ENCODE data around the gene LY86. TPM values are rescaled to one million over a fixed set of nuclear protein-coding genes. Genes with fewer than 3 reads are reported as not detected.

LY86 gene
- polyA plus RNA-seq (2013, experiment 1 of 4) = not detected
- not detected for polyA plus RNA-seq (2013, experiment 2 of 4)
- polyA plus RNA-seq (2013, experiment 3 of 4) = not detected
- polyA plus RNA-seq (2013, experiment 4 of 4) = not detected

DNA sequence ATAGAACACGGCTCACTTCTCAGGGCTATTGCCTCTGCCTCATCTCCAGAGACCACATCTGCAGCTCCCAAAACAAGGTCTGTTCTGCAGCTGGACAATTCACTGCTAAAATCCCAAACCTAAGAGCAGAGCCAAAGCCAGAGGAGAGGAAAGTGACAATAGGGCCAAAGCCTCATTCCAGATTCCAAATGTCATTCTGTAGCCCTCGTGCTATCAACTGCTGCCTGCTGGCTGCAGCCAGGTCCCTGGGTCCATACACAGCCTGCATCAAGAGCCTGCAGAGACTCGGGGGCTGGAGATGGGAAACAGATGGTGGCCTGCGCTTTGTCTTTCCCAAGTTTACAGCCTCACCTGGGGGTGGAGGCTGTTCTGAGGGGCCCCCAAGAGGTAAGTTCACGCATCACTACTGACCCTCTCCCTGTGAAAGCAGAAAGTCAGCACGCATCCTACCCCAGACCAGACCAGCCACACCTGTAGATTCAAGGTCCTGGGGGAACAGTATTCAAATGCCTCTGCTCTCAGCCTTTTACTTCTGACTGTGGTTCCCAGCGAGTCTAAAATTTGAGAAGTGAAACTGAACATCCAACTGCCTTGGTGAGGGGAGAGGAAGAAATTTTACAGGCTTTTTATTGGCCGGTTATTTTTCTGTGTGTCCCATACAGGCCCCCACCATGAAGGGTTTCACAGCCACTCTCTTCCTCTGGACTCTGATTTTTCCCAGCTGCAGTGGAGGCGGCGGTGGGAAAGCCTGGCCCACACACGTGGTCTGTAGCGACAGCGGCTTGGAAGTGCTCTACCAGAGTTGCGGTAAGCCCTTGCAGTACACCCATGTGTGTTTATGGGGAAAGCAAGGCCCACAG is at the start of gene LY86:
Gene LY86 (plus strand): TSS at position 657 of the 860 bp plus-strand sequence. CDS start 15 bp downstream, at position 672.
- no peaks in the 10 kb centered on the region for H3K36me3 ChIP-seq (ENCODE audit: control insufficient read depth, insufficient read depth, low read length)
- no peak within 1 kb of the TSS for H3K27ac ChIP-seq (ENCODE audit: insufficient read depth, low read depth, low read length, poor library complexity, severe bottlenecking)
- WGBS, 2 experiments = 88 to 92% methylated on average over 14 of the region's 14 CpGs
- no peaks in the 10 kb centered on the region for H3K27me3 ChIP-seq (ENCODE audit: control insufficient read depth, insufficient read depth, low read length, poor library complexity, severe bottlenecking)
- peaks cover 5% of the 10 kb centered on the region for H3K4me1 ChIP-seq (ENCODE audit: control insufficient read depth, insufficient read depth, low read length)
- no peak within 1 kb of the TSS for H3K4me3 ChIP-seq (ENCODE audit: insufficient read depth, low read depth, low read length)
- no peaks in the 10 kb centered on the region for H3K9me3 ChIP-seq (ENCODE audit: control insufficient read depth, low read length)

DNA sequence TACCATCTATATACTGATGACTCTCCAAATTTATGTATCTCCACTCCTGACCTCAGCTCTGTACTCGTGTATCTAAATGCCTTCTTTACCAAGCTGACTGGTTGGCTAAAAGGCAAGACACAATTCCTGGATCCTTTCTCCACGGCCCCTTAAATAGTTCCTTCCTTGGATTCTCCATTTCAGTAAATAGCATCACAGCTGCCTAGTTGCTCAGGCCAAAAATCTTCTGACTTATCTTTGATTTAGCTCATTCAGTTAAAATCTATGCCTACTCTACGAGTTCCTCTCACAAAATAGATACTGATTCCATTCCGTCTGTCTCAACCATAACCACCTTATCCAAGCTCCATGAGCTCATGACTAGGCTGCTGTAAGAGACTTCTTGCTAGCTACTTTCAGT is 49.5 kb upstream of the LY86 start:
- Histone ChIP-seq H3K27ac (ENCODE audit: insufficient read depth, low read depth, low read length, poor library complexity, severe bottlenecking) (no peak overlapping the region), H3K4me1 (ENCODE audit: control insufficient read depth, insufficient read depth, low read length) (no peaks in the 10 kb centered on the region), H3K27me3 (ENCODE audit: control insufficient read depth, insufficient read depth, low read length, poor library complexity, severe bottlenecking) (no peaks in the 10 kb centered on the region), H3K36me3 (ENCODE audit: control insufficient read depth, insufficient read depth, low read length) (no peaks in the 10 kb centered on the region), H3K9me3 (ENCODE audit: control insufficient read depth, low read length) (no peaks in the 10 kb centered on the region), H3K4me3 (ENCODE audit: insufficient read depth, low read depth, low read length) (no peak overlapping the region)
- WGBS, 2 experiments = 89 to 92% methylated on average over 4 of the region's 4 CpGs

DNA sequence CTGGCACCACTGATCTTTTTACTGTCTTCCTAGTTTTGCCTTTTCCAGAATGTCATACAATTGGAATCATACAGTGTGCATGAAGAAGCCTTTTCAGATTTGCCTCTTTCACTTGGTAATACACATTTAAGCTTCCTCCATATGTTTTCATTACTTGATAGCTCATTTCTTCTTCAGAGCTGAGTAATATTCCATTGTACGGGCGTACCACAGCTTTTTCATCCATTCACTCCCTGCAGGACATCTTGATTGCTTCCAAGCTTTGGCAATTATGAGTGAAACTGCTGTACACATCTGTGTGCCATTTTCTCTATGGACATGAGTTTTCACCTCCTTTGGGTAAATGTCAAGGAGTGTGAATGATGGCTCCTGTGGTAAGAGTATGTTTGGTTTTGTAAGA is 46.2 kb upstream of the LY86 start:
- 95 to 96% methylated on average over 2 of the region's 2 CpGs for WGBS, 2 experiments
- Histone ChIP-seq H3K4me3 (ENCODE audit: insufficient read depth, low read depth, low read length) (no peak overlapping the region), H3K36me3 (ENCODE audit: control insufficient read depth, insufficient read depth, low read length) (no peaks in the 10 kb centered on the region), H3K27me3 (ENCODE audit: control insufficient read depth, insufficient read depth, low read length, poor library complexity, severe bottlenecking) (peaks cover 21% of the 10 kb centered on the region), H3K9me3 (ENCODE audit: control insufficient read depth, low read length) (no peaks in the 10 kb centered on the region), H3K4me1 (ENCODE audit: control insufficient read depth, insufficient read depth, low read length) (no peaks in the 10 kb centered on the region), H3K27ac (ENCODE audit: insufficient read depth, low read depth, low read length, poor library complexity, severe bottlenecking) (no peak overlapping the region)

DNA sequence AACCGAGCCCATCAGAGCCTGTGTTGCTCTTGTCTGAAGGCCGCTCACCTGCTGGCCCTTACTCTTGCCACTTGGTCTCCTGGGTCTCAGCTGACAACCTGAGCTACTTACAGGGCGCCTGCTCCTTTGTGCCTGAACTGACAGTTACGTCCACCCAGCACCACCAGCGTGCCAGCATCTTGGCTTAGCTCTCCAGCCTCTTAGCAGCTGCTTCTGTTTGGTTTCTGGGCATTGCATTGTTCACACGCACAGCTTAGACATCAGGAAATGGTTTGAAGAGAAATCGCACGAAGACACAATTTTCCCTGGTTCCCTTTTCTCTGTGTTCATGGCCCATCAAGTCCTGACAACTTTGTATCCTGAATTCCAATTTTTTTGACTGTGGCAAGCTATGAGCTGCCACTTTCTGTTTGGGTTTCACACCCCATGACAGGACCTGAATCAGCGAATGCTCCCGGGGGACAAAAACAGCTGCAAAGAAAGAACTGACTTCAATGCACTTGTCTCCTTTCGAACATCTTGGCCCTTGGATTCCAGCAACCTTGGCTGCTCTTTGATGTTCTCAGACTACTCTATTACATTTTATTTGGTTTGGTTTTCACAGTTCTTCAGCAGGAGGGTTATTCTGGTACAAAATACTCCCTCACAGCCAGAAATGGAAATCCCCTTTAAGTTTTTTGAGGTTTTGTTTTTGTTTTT is 45.2 kb upstream of the LY86 start:
- Histone ChIP-seq H3K27ac (ENCODE audit: insufficient read depth, low read depth, low read length, poor library complexity, severe bottlenecking) (no peak overlapping the region), H3K36me3 (ENCODE audit: control insufficient read depth, insufficient read depth, low read length) (no peaks in the 10 kb centered on the region), H3K9me3 (ENCODE audit: control insufficient read depth, low read length) (no peaks in the 10 kb centered on the region), H3K4me3 (ENCODE audit: insufficient read depth, low read depth, low read length) (no peak overlapping the region), H3K27me3 (ENCODE audit: control insufficient read depth, insufficient read depth, low read length, poor library complexity, severe bottlenecking) (peaks cover 21% of the 10 kb centered on the region), H3K4me1 (ENCODE audit: control insufficient read depth, insufficient read depth, low read length) (no peaks in the 10 kb centered on the region)
- WGBS, 2 experiments = 90 to 92% methylated on average over 11 of the region's 11 CpGs

DNA sequence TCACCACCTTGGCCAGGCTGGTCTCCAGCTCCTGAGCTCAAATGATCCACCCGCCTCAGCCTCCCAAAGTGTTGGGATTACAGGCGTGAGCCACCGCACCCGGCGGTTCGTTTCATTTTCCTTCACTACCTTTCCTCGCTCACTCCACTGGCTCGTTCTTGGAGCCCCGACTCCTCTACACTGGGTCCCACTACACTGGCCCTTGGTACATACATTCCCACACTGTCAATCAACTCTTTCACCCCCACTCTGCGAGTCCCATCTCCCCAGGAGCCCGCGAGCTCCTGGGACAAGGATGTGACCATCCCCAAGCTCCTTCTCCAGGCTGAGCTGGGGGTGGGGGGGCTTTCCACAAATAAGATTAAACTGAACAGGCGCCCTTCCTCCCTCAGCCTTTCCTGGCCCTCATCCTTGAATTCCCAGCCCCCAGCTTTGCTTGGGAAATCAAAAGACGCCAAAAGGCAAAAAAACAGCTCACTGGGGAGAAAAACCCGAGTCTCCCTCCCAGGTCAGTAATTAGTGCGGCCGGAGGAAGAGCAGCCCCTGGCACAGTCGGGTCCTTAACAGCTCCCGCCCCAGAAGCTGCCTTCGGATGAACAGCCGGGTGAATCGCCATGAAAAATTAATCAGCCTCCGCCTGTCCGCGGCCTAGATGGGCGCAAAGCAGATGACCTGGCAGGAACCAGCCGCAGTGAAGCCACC is 42.8 kb upstream of the LY86 start:
- H3K4me1 ChIP-seq (ENCODE audit: control insufficient read depth, insufficient read depth, low read length) = no peaks in the 10 kb centered on the region
- H3K9me3 ChIP-seq (ENCODE audit: control insufficient read depth, low read length) = no peaks in the 10 kb centered on the region
- no peak overlapping the region for H3K27ac ChIP-seq (ENCODE audit: insufficient read depth, low read depth, low read length, poor library complexity, severe bottlenecking)
- peak overlapping the region; percentile 51 for H3K4me3 ChIP-seq (ENCODE audit: insufficient read depth, low read depth, low read length)
- no peaks in the 10 kb centered on the region for H3K36me3 ChIP-seq (ENCODE audit: control insufficient read depth, insufficient read depth, low read length)
- H3K27me3 ChIP-seq (ENCODE audit: control insufficient read depth, insufficient read depth, low read length, poor library complexity, severe bottlenecking) = peaks cover 21% of the 10 kb centered on the region
- WGBS, 2 experiments = 46 to 47% methylated on average over 27 of the region's 27 CpGs

DNA sequence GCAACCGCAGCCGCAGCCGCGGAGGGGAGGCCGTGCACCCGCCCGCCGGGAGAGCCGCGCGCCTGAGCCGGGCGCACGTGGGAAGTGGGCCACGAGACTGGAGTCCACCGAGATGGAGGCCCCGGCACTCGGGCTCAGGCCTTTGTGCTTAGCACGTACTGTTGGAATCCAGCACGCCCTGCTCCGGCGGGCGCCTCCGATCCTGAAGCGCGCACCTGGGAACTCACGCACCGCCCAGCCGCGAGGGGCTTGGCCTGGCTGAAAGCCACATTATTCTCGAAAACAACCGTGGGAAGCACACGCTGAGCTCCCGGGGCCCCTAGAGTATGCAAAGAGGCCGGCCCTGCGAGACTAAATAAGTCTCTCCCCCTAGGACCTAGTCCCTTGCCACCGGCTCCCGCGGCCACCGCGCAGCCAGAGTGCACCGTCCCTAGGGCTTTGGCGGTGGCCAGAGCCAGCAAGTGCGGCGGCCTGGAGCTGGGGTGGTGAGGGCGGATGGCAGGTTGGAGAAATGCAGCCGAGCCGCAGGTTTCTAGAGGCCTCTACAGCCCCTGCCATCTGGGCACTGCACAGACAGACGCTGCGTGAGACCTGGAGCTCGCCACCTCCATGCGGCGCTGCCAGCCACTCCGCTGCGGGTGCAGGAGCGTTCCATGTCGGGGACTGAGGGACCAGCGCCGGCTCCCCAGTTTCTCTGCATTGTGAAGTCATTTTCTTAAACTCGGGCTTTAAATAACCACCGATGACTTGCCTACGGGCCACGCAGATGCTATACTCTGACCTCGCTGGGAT is 42.0 kb upstream of the LY86 start:
- Histone ChIP-seq H3K9me3 (ENCODE audit: control insufficient read depth, low read length) (no peaks in the 10 kb centered on the region), H3K4me3 (ENCODE audit: insufficient read depth, low read depth, low read length) (peak overlapping the region; percentile 51), H3K36me3 (ENCODE audit: control insufficient read depth, insufficient read depth, low read length) (no peaks in the 10 kb centered on the region), H3K27ac (ENCODE audit: insufficient read depth, low read depth, low read length, poor library complexity, severe bottlenecking) (no peak overlapping the region), H3K27me3 (ENCODE audit: control insufficient read depth, insufficient read depth, low read length, poor library complexity, severe bottlenecking) (peaks cover 21% of the 10 kb centered on the region), H3K4me1 (ENCODE audit: control insufficient read depth, insufficient read depth, low read length) (no peaks in the 10 kb centered on the region)
- WGBS, 2 experiments = 1% methylated on average over 64 of the region's 64 CpGs

DNA sequence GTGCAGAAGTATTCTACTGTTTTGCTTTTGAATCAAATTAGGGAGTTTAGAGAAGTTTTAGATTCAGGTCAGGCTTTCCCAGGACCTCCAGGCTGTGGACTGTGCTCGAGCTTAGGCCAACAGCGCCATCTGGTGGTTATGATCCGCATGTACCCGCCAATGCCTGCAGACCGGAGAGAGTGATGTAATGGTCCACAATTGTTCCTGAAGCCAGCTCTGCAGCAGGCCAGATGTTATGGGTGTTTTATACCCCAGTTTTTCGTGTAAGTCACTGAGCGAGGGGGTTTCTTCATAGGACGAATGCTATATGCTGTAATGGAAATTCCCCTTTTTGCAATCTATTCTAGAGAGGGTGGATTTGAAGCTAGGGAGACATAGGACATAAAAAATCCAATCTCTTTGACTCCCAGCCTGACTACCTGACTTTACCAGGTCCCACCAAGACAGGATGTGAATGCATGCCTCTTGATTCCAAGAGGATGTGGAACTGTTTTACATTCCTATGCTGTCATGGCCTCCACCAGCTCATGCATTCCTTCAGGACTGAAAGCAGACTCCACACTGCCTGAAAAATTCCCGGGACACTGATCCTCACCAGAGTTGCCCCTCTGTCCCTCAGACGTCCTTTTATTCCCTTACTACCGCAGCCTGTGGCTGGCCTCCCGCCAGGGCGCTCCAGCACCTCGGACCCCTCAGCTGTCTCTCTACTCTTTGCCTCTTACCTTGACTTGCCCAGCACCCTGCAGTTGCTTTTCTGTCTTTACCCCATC is 41.2 kb upstream of the LY86 start:
- Histone ChIP-seq H3K27me3 (ENCODE audit: control insufficient read depth, insufficient read depth, low read length, poor library complexity, severe bottlenecking) (peaks cover 21% of the 10 kb centered on the region), H3K36me3 (ENCODE audit: control insufficient read depth, insufficient read depth, low read length) (no peaks in the 10 kb centered on the region), H3K9me3 (ENCODE audit: control insufficient read depth, low read length) (no peaks in the 10 kb centered on the region), H3K4me3 (ENCODE audit: insufficient read depth, low read depth, low read length) (peak overlapping the region; percentile 51), H3K27ac (ENCODE audit: insufficient read depth, low read depth, low read length, poor library complexity, severe bottlenecking) (no peak overlapping the region), H3K4me1 (ENCODE audit: control insufficient read depth, insufficient read depth, low read length) (no peaks in the 10 kb centered on the region)
- 25 to 27% methylated on average over 14 of the region's 14 CpGs for WGBS, 2 experiments

DNA sequence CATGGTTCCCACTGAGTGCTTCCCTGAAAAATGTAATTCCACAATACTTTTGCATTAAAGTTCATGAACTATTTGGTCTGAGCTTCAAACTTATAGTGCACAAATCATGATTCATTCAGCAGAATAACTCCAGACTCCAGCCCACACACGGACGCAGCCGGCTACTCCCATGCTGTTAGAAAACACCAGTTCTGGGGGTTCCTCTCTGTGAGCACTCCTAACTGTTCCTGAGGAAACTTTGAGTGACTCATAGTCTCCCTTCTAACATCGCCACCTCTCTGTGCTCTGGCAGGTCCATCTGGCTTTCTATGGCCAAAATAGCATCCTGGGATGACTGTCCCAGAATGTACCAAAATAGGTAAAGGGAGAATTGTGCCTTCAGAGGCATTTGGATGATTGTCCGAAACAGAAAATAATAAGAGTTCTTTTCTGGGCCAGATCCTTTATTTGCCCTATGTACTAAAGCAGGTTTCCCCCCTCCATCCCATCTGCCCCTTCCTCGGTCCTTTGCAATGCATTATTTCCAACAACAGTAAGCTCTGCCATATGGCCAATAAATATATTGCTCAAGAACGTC is 32.3 kb upstream of the LY86 start:
- H3K4me1 ChIP-seq (ENCODE audit: control insufficient read depth, insufficient read depth, low read length) = no peaks in the 10 kb centered on the region
- H3K36me3 ChIP-seq (ENCODE audit: control insufficient read depth, insufficient read depth, low read length) = no peaks in the 10 kb centered on the region
- no peaks in the 10 kb centered on the region for H3K9me3 ChIP-seq (ENCODE audit: control insufficient read depth, low read length)
- H3K27me3 ChIP-seq (ENCODE audit: control insufficient read depth, insufficient read depth, low read length, poor library complexity, severe bottlenecking) = no peaks in the 10 kb centered on the region
- 90 to 92% methylated on average over 7 of the region's 7 CpGs for WGBS, 2 experiments
- no peak overlapping the region for H3K4me3 ChIP-seq (ENCODE audit: insufficient read depth, low read depth, low read length)
- no peak overlapping the region for H3K27ac ChIP-seq (ENCODE audit: insufficient read depth, low read depth, low read length, poor library complexity, severe bottlenecking)

Data from ectodermal cell (in vitro differentiated cells).